Choroid plexus epithelial cell (primary cell): Measurements from ENCODE around the gene SLC22A17.

ENCODE experiments used
- DNase-seq: peaks from one replicate; pipeline ENCODE4 v3.0.0-alpha.2; 2010; ENCODE audit warnings: low read depth
- H3K4me3 ChIP-seq: 2 replicates; pipeline ENCODE4 v1.5.1; 2011; ENCODE audit warnings: low read depth, mild to moderate bottlenecking, control low read depth, low read length, moderate library complexity
- TF ChIP-seq, protein P1 (sequence below): conservative IDR thresholded peaks from 2 replicates; pipeline ENCODE4 v1.5.1; 2011; ENCODE audit warnings: low read depth, mild to moderate bottlenecking, control low read depth, inconsistent platforms, low read length, moderate library complexity

Gene SLC22A17

DNA sequence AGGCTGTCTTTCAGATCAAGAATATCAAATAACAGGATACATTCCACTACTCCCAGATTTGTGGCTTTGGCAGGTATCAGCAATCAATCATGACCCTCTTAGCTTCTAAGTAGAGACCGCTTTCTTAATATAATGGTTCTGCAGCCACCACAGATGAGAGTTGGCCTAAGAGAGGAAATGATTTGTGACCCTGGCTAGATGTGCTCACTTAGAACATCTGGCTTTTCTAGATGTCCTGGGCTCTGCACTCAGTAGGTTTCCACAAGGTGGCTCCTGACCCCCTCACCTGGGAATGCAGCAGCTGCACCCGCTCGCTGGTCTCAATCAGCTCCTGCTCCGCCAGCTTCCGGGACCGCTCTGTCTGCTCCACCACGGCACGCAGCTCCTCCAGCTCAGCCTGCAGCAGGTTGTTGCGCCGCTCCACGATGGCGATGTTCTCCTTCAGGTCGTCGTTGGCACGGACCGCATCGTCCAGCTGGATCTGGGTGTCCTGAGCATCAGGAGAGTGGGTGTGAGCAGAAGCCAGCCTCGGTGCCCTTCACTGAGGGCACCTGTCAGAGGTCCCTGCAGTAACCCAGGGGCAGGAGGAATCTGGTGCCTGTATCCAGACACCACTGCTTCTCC, 33.1 kb upstream of the SLC22A17 start:
- DNase-seq: no peak
- H3K4me3 ChIP-seq: no peak overlapping the region
- TF ChIP-seq, protein P1, sequence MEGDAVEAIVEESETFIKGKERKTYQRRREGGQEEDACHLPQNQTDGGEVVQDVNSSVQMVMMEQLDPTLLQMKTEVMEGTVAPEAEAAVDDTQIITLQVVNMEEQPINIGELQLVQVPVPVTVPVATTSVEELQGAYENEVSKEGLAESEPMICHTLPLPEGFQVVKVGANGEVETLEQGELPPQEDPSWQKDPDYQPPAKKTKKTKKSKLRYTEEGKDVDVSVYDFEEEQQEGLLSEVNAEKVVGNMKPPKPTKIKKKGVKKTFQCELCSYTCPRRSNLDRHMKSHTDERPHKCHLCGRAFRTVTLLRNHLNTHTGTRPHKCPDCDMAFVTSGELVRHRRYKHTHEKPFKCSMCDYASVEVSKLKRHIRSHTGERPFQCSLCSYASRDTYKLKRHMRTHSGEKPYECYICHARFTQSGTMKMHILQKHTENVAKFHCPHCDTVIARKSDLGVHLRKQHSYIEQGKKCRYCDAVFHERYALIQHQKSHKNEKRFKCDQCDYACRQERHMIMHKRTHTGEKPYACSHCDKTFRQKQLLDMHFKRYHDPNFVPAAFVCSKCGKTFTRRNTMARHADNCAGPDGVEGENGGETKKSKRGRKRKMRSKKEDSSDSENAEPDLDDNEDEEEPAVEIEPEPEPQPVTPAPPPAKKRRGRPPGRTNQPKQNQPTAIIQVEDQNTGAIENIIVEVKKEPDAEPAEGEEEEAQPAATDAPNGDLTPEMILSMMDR: no peak

DNA sequence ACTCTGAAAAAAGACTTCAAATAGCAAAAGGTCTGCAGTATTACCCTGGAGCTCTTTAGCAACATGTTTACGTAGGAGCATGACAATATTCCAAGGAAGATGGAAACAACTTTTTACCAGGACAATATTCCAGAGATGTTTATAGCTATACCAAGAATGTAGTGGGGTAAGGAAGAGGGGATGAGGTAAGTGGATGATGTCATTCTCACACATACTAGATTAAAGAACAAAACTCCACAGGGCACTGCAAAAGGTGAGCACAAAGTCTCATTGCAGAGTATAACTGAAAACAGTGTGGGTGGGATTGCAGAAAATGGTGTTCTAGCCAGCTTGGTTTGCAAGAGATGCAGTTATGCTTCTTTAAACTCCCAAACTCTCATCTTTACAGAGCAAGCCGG, 32.6 kb upstream of the SLC22A17 start:
- TF ChIP-seq, protein P1: no peak
- no peak for DNase-seq
- H3K4me3 ChIP-seq: no peak overlapping the region

DNA sequence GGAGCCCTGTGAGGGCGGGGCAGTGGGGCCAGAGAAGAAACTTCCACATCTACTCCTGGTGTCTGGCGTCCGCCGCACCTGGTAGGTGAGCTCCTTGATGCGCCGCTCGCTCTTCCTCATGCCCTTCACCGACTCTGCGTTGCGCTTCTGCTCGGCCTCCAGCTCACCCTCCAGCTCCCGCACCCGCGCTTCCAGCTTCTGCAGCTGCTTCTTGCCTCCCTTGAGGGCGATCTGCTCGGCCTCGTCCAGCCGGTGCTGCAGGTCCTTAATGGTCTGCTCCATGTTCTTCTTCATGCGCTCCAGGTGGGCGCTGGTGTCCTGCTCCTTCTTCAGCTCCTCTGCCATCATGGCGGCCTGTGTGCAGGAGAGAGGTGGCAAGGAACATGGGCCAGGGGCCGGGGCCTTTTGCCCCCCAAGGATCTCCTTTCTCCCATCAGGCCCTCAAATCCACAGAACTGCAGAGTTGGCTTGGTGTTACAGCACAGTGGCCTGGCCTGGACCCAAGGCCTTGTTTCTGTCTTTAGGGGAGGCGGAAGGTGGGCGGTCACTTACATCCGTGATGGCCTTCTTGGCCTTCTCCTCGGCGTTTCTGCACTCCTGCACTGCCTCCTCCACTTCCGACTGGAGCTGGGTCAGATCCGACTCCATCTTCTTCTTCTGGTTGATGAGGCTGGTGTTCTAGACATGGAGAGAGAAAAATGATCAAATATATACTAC, 31.8 kb upstream of the SLC22A17 start:
- no peak for DNase-seq
- no peak overlapping the region for H3K4me3 ChIP-seq
- TF ChIP-seq, protein P1: no peak

DNA sequence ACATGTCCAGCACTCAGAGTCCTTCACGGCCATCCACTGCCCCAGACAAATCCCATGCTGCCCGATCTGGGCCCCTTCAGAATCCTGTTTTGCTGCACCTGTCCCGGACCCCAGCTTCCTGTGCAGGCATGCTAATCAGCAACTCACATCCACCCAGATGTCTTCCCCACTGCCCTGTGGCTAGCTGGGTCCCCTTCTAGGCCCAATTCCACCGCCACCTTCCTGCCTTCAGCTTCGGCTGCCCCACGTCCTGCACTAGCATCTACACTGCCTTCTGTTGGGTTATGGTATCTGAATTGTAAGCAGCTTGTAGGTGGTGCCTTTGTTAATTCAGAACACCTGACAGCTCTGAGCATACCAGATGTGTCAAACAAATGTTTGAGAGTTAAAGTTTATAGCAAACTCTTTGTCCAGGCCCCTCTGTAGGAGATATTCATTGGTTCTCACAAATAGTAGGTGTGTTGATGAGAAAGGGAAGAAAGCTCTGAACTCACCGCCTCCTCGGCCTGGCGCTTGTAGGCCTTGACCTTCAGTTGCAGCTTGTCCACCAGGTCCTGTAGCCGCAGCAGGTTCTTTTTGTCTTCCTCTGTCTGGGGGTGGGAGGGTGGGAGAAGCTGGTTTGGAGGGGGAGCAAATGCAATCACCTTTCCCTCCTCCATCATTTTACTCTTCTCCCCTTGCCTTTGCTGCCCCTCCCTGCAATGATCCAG, 30.2 kb upstream of the SLC22A17 start:
- DNase-seq: no peak
- H3K4me3 ChIP-seq: no peak overlapping the region
- TF ChIP-seq, protein P1: no peak

DNA sequence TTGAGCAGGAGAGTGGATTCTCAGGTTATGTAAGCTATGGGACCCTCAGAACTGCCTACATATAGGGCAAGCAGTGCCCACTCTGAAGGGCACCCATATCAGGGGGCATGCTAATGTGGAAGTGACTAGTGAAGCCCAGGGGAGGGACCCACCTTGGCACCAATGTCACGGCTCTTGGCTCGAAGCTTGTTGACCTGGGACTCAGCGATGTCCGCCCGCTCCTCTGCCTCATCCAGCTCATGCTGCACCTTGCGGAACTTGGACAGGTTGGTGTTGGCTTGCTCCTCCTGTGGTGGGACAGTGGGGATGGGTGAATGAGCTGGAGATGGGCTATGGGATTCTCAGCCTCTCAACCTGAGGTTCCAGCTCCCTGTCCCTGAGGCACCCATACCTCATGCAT, 29.6 kb upstream of the SLC22A17 start:
- no peak for DNase-seq
- TF ChIP-seq, protein P1: no peak
- no peak overlapping the region for H3K4me3 ChIP-seq

DNA sequence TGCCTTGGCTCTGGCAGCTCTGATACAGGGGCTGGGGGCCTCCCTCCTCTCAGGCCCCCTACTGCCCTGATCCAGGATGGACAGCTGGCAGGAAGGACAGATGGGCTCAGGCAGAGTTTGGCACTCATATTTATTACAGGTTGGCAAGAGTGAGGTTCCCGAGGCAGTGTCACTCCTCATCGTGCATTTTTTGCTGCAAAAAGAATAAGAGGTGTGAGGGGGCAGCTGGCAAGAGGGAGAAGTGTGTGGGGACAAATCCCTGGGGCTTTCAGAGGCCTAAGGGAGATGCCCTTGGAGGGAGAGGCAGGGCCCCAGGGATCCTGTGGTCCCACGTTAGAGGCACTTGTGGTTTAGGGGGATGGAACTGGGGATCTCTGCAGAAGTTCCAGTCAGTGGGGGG, 29.2 kb upstream of the SLC22A17 start:
- no peak overlapping the region for H3K4me3 ChIP-seq
- TF ChIP-seq, protein P1: no peak
- no peak for DNase-seq
